ENCODE data around the gene USP12.
"Not testable (repeated sequence)": the region's sequence is repeated elsewhere in the genome, so short reads cannot be mapped to it uniquely, and the experiment has no call there.

The USP12 gene

GRCh38 chr13:27118428-27119054 lies 53.1 kb downstream of the USP12 start:
- no peak for DNase-seq

GRCh38 chr13:27117952-27118351 lies 53.7 kb downstream of the USP12 start:
- DNase-seq: no peak

GRCh38 chr13:27117158-27117557 lies 54.5 kb downstream of the USP12 start:
- no peak for DNase-seq

- no peak for DNase-seq
Measured at GRCh38 chr13:27113436-27113835, 58.2 kb downstream of the USP12 start.

- no peak for DNase-seq
Measured at GRCh38 chr13:27112006-27112405, 59.6 kb downstream of the USP12 start.

GRCh38 chr13:27110056-27110746 lies 61.4 kb downstream of the USP12 start:
- no peak for DNase-seq

GRCh38 chr13:27106144-27106543 lies 65.5 kb downstream of the USP12 start:
- DNase-seq: no peak

GRCh38 chr13:27104606-27105005 lies 67.0 kb downstream of the USP12 start:
- no peak for DNase-seq

- no peak for DNase-seq
Measured at GRCh38 chr13:27101847-27102246, 69.8 kb downstream of the USP12 start.

GRCh38 chr13:27101289-27101688 lies 70.3 kb downstream of the USP12 start:
- no peak for DNase-seq

- DNase-seq: no peak
Measured at GRCh38 chr13:27097691-27098090, 73.9 kb downstream of the USP12 start.

GRCh38 chr13:27091451-27091850 lies 80.2 kb downstream of the USP12 start:
- no peak for DNase-seq

GRCh38 chr13:27088619-27089018 lies 83.0 kb downstream of the USP12 start:
- DNase-seq: no peak

- no peak for DNase-seq
Measured at GRCh38 chr13:27086599-27087265, 84.9 kb downstream of the USP12 start.

- DNase-seq: no peak
Measured at GRCh38 chr13:27083183-27083582, 88.4 kb downstream of the USP12 start.

GRCh38 chr13:27081893-27082679 lies 89.5 kb downstream of the USP12 start:
- DNase-seq: no peak

GRCh38 chr13:27080018-27080948 lies 91.3 kb downstream of the USP12 start:
- no peak for DNase-seq

- no peak for DNase-seq
Measured at GRCh38 chr13:27079421-27079958, 92.1 kb downstream of the USP12 start.

GRCh38 chr13:27077451-27077850 lies 94.2 kb downstream of the USP12 start:
- DNase-seq: no peak

GRCh38 chr13:27076421-27076820 lies 95.2 kb downstream of the USP12 start:
- DNase-seq: no peak

GRCh38 chr13:27073186-27073585 lies 98.4 kb downstream of the USP12 start:
- DNase-seq: no peak

GRCh38 chr13:27066123-27066522 lies 105.5 kb downstream of the USP12 start:
- DNase-seq: not testable (repeated sequence)

Data from CD4-positive, alpha-beta T cell treated with Interleukin-15 for 1 hour (primary cell).